Esophagus squamous epithelium (tissue), 5 donors: ENCODE measurements around the gene STAT5B. TPM values are rescaled to one million over a fixed set of nuclear protein-coding genes. Genes with fewer than 3 reads are reported as not detected.
"Not testable (repeated sequence)": the region's sequence is repeated elsewhere in the genome, so short reads cannot be mapped to it uniquely, and the experiment has no call there.

Source experiments
- DNase-seq: peaks from one replicate; lab custom pipeline; 2025; lab: John Stamatoyannopoulos, UW
- H3K27ac ChIP-seq, 4 donors: fragments of 200-600 bp; sonication (generic); one replicate each; pipeline ENCODE4 v1.5.1; 2016 to 2019; ENCODE audit warnings: mild to moderate bottlenecking in 1 of 4
- H3K27me3 ChIP-seq, 4 donors: fragments of 200-600 bp; sonication (generic); 1 replicate in 3 of 4; 2 replicates in 1 of 4; pipeline versions ENCODE4 v1.5.1 to v1.6.0; 2017 to 2021; ENCODE audit warnings: antibody characterized with exemption in 1 of 4
- H3K36me3 ChIP-seq, 3 donors: fragments of 200-600 bp; sonication (generic); one replicate each; pipeline ENCODE4 v1.5.1; 2016 to 2019
- H3K4me1 ChIP-seq, 3 donors: fragments of 200-600 bp; sonication (generic); one replicate each; pipeline ENCODE4 v1.5.1; 2017 to 2019
- H3K4me3 ChIP-seq, 4 donors: fragments of 200-600 bp; sonication (generic); 1 replicate in 3 of 4; 2 replicates in 1 of 4; pipeline ENCODE4 v1.5.1; 2016 to 2019; ENCODE audit warnings: mild to moderate bottlenecking in 2 of 4, moderate library complexity in 1 of 4
- H3K9me3 ChIP-seq, 3 donors: fragments of 200-600 bp; sonication (generic); one replicate each; pipeline ENCODE4 v1.5.1; 2016 to 2019
- CTCF ChIP-seq, 6 experiments: fragments of 450-650 bp in 4 of 6; fragments of 200-600 bp in 2 of 6; sonication (generic) in 2 of 6; IDR thresholded peaks; one replicate each; pipeline ENCODE4 v1.5.1; 2016 to 2019; ENCODE audit warnings: antibody characterized with exemption in 6 of 6, mild to moderate bottlenecking in 4 of 6, moderate library complexity in 4 of 6
- POLR2A ChIP-seq, 4 donors: fragments of 450-650 bp; IDR thresholded peaks; one replicate each; pipeline ENCODE4 v1.6.1; 2017; ENCODE audit warnings: antibody characterized with exemption in 4 of 4, mild to moderate bottlenecking in 4 of 4, moderate library complexity in 3 of 4
- WGBS, 2 donors: methylation state at CpG; one replicate each; pipeline ENCODE4 v1.1.5; 2018; 5-methylcytosine and 5-hydroxymethylcytosine counted together
- intact Hi-C: fragments of 100-400 bp; cut with DNase I; formaldehyde crosslinking; loops from one replicate; pipeline ENCODE4 v1.15.0; 2022
- total RNA-seq, 4 donors: library from RNA; depleted of rRNA; stranded (reverse); fragments of >200 nt; gene quantifications; one replicate each; pipeline ENCODE4 v1.1.0, GENCODE V29; 2016
- donor health status: DM: yes; HTN: yes; CAD: no.

STAT5B gene
- total RNA-seq, 4 donors from 2014 or later: 17.9 to 57.6 (median 19.5) TPM

GRCh38 chr17:42304187-42305030, 28.2 kb upstream of the STAT5B start:
- intact Hi-C loops: no loop called here
- no peaks in the 10 kb centered on the region for H3K9me3 ChIP-seq
- peaks cover 8 to 97% (median 26%) of the 10 kb centered on the region in 3 donors for H3K36me3 ChIP-seq
- no peaks in the 10 kb centered on the region for H3K4me1 ChIP-seq
- H3K27ac ChIP-seq: no peak overlapping the region
- WGBS, 2 donors: 90 to 95% methylated on average over 3 to 12 of the region's 16 CpGs
- no peak for TF ChIP-seq CTCF (IDR thresholded peaks at IDR 0.05)
- no peak for TF ChIP-seq POLR2A (IDR thresholded peaks at IDR 0.05)
- no peak overlapping the region for H3K4me3 ChIP-seq
- no peaks in the 10 kb centered on the region for H3K27me3 ChIP-seq
- DNase-seq: no peak

- TF ChIP-seq POLR2A (IDR thresholded peaks at IDR 0.05) (no peak), CTCF (IDR thresholded peaks at IDR 0.05) (no peak)
- H3K27me3 ChIP-seq: no peaks in the 10 kb centered on the region
- no peak overlapping the region for H3K4me3 ChIP-seq
- H3K36me3 ChIP-seq: peaks cover 8 to 97% (median 22%) of the 10 kb centered on the region in 3 donors
- no peaks in the 10 kb centered on the region for H3K9me3 ChIP-seq
- H3K27ac ChIP-seq: no peak overlapping the region
- no peak for DNase-seq
- no peaks in the 10 kb centered on the region for H3K4me1 ChIP-seq
- WGBS, 2 donors: 89% methylated on average over 3 of the region's 3 CpGs
- intact Hi-C loops: no loop called here
Measured at GRCh38 chr17:42303694-42304093, 27.5 kb upstream of the STAT5B start.

- TF ChIP-seq POLR2A (IDR thresholded peaks at IDR 0.05) (no peak), CTCF (IDR thresholded peaks at IDR 0.05) (no peak)
- no peaks in the 10 kb centered on the region for H3K27me3 ChIP-seq
- intact Hi-C loops: no loop called here
- H3K27ac ChIP-seq: no peak overlapping the region
- no peak for DNase-seq
- H3K4me3 ChIP-seq: no peak overlapping the region
- H3K9me3 ChIP-seq: no peaks in the 10 kb centered on the region
- 81 to 94% methylated on average over 6 of the region's 9 CpGs for WGBS, 2 donors
- peaks cover 8 to 93% (median 22%) of the 10 kb centered on the region in 3 donors for H3K36me3 ChIP-seq
- no peaks in the 10 kb centered on the region for H3K4me1 ChIP-seq
Measured at GRCh38 chr17:42301022-42301421, 24.8 kb upstream of the STAT5B start.

- H3K4me3 ChIP-seq, H3K4me1 ChIP-seq, DNase-seq, H3K27ac ChIP-seq, H3K27me3 ChIP-seq, H3K9me3 ChIP-seq, intact Hi-C loops: not testable (repeated sequence)
- H3K36me3 ChIP-seq: peaks cover 8 to 93% (median 22%) of the 10 kb centered on the region in 3 donors
- WGBS, 2 donors: no CpG with 5 or more reads among the region's 17 CpGs
Measured at GRCh38 chr17:42299913-42300312, 23.7 kb upstream of the STAT5B start.

- peaks cover 8 to 93% (median 19%) of the 10 kb centered on the region in 3 donors for H3K36me3 ChIP-seq
- intact Hi-C loops, H3K4me3 ChIP-seq, DNase-seq, H3K27me3 ChIP-seq, H3K9me3 ChIP-seq, H3K27ac ChIP-seq, H3K4me1 ChIP-seq: not testable (repeated sequence)
- WGBS, 2 donors: 100% methylated on average over 1 of the region's 10 CpGs; no CpG with 5 or more reads in 1 of the 2 donors
Measured at GRCh38 chr17:42299361-42299760, 23.2 kb upstream of the STAT5B start.

GRCh38 chr17:42297775-42298174, 21.6 kb upstream of the STAT5B start:
- 56 to 76% methylated on average over 5 to 6 of the region's 10 CpGs for WGBS, 2 donors
- intact Hi-C loops, H3K4me1 ChIP-seq, DNase-seq, H3K4me3 ChIP-seq, H3K9me3 ChIP-seq, H3K27me3 ChIP-seq, H3K27ac ChIP-seq: not testable (repeated sequence)
- peaks cover 8 to 93% (median 14%) of the 10 kb centered on the region in 3 donors for H3K36me3 ChIP-seq
